Immature natural killer cell (primary cell): ENCODE measurements around the gene TFIP11. TPM values are rescaled to one million over a fixed set of nuclear protein-coding genes. Genes with fewer than 3 reads are reported as not detected.

Source experiments
- DNase-seq, 3 donors: peaks; one replicate each; pipeline ENCODE4 v3.0.0; 2022; ENCODE audit warnings: mixed read lengths in 1 of 3
- H3K27ac Mint-ChIP-seq, 6 donors: one replicate each; pipeline ENCODE4 v1.8.0; 2020; ENCODE audit warnings: mixed read lengths in 6 of 6, mild to moderate bottlenecking in 5 of 6, inconsistent platforms in 4 of 6, moderate library complexity in 3 of 6
- H3K27me3 Mint-ChIP-seq, 3 donors: one replicate each; pipeline ENCODE4 v1.8.0; 2020 to 2021; ENCODE audit warnings: low read depth in 3 of 3, mild to moderate bottlenecking in 3 of 3, mixed read lengths in 3 of 3, moderate library complexity in 3 of 3, inconsistent platforms in 1 of 3
- H3K36me3 Mint-ChIP-seq, 3 donors: one replicate each; pipeline ENCODE4 v1.8.0; 2020; ENCODE audit warnings: mixed read lengths in 3 of 3, inconsistent platforms in 2 of 3, mild to moderate bottlenecking in 2 of 3
- H3K4me1 Mint-ChIP-seq, 2 donors: one replicate each; pipeline ENCODE4 v1.8.0; 2020; ENCODE audit warnings: inconsistent platforms in 2 of 2, mild to moderate bottlenecking in 2 of 2, mixed read lengths in 2 of 2, moderate library complexity in 1 of 2
- H3K4me3 Mint-ChIP-seq, 5 donors: one replicate each; pipeline ENCODE4 v1.8.0; 2020; ENCODE audit warnings: mild to moderate bottlenecking in 5 of 5, mixed read lengths in 5 of 5, inconsistent platforms in 3 of 5, moderate library complexity in 3 of 5
- H3K9me3 Mint-ChIP-seq, 6 donors: one replicate each; pipeline ENCODE4 v1.8.0; 2020; ENCODE audit warnings: mild to moderate bottlenecking in 6 of 6, mixed read lengths in 6 of 6, inconsistent platforms in 4 of 6, moderate library complexity in 3 of 6
- polyA plus RNA-seq, 3 donors: library from polyadenylated mRNA; unstranded; fragments of 300-500 nt; fragmentation: Illumina TruSeq; gene quantifications; one replicate each; pipeline ENCODE4 v1.2.3, GENCODE V29; 2021

Gene TFIP11
- polyA plus RNA-seq, 3 donors from 2014 or later: 16.3 to 59.9 (median 18.0) TPM

DNA sequence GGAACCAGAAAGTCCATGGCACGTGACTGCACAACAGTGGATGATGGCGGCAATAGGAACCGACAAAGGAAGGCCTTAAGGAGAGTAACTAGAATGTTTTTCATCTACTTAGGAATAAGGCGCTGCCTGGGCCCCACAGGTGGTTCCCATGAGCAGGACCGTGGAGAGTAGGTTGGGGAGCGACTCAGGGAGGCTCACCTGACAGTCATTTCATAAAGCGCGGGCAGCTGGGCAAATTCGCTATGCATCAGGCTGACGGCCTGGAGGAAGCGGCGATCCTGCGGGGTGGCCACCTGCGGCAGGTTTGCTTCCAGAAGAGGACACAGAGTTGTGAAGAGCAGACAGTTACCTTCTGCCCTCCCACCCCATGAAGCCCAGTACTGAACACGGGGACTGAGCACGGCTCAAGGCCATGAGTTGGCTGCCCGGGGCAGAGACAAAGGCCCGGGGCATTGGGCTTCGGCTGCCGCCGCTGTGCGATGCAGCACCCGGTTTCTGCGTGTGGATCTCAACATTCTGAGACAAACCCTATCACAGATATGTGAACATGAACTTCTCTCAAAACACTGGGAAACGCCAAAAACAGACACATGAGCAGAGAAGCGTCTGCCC lies 54.5 kb downstream of the TFIP11 start:
- no peaks in the 10 kb centered on the region for H3K9me3 Mint-ChIP-seq
- H3K4me1 Mint-ChIP-seq: no peaks in the 10 kb centered on the region
- DNase-seq: no peak
- H3K36me3 Mint-ChIP-seq: peaks cover 12 to 23% (median 16%) of the 10 kb centered on the region in 3 donors
- H3K4me3 Mint-ChIP-seq: no peak overlapping the region
- H3K27me3 Mint-ChIP-seq: no peaks in the 10 kb centered on the region
- H3K27ac Mint-ChIP-seq: no peak overlapping the region

DNA sequence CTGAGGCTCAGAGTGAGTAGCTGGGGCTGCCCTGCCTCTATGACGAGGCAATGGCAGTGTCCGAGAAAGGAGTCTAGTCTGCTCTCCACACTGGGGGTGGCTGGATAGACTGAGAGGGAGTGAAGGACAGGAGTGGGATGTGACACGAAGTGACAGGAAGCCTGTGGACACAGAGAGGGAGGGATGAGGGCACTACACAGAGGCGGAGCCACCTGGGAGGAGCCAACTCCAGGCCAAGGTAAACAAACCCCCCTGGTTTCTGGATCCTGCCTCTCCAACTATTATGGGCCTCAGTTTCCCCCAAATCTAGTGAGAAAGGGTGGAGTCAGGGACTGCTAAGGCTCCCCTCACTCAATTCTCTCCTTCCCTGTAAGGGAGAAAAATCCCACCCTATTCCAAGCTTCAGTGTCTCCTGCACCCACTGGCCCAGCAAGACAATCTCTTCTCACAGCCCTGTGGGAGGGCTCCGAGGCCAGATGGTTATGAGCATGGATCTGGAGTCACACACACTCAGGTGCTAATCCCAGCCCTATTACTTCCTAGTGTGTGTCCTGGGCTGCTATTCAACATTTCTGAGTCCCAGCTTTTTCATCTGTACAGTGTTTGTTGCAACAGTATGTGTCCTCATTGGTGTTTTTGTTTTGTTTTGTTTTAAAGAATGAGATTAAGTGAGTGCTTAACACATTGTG lies 58.3 kb downstream of the TFIP11 start:
- no peak for DNase-seq
- H3K27ac Mint-ChIP-seq: peak overlapping the region in 1 of 6 donors; percentile 13
- H3K4me1 Mint-ChIP-seq: no peaks in the 10 kb centered on the region
- H3K9me3 Mint-ChIP-seq: no peaks in the 10 kb centered on the region
- no peak overlapping the region for H3K4me3 Mint-ChIP-seq
- peaks cover 15 to 22% (median 20%) of the 10 kb centered on the region in 3 donors for H3K36me3 Mint-ChIP-seq
- peaks cover 0 to 2% (median 0%) of the 10 kb centered on the region in 3 donors for H3K27me3 Mint-ChIP-seq

DNA sequence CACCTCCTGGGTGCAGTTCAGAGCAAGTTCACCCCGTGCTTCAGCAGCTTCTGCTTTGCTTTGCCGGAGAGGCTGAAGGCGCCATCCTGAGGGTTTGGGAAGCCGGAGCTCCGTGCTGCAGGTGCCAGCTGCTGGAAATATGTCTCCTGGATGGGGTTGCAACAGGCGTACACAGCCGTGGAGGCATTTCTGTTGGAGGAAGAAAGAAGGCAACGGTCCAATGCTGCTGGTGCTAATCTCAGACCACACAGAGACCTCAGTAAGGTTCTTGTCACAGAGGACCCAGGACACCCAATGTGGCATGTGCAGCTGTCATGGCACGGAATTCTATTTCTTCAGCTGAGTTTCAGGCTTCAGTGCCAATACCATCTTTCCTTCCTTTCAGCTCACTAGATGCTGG lies 59.1 kb downstream of the TFIP11 start:
- Mint-ChIP-seq H3K27me3 (peaks cover 0 to 4% (median 0%) of the 10 kb centered on the region in 3 donors), H3K4me1 (no peaks in the 10 kb centered on the region), H3K9me3 (no peaks in the 10 kb centered on the region), H3K27ac (peak overlapping the region in 1 of 6 donors; percentile 13), H3K36me3 (peaks cover 15 to 22% (median 20%) of the 10 kb centered on the region in 3 donors), H3K4me3 (no peak overlapping the region)
- DNase-seq: no peak

DNA sequence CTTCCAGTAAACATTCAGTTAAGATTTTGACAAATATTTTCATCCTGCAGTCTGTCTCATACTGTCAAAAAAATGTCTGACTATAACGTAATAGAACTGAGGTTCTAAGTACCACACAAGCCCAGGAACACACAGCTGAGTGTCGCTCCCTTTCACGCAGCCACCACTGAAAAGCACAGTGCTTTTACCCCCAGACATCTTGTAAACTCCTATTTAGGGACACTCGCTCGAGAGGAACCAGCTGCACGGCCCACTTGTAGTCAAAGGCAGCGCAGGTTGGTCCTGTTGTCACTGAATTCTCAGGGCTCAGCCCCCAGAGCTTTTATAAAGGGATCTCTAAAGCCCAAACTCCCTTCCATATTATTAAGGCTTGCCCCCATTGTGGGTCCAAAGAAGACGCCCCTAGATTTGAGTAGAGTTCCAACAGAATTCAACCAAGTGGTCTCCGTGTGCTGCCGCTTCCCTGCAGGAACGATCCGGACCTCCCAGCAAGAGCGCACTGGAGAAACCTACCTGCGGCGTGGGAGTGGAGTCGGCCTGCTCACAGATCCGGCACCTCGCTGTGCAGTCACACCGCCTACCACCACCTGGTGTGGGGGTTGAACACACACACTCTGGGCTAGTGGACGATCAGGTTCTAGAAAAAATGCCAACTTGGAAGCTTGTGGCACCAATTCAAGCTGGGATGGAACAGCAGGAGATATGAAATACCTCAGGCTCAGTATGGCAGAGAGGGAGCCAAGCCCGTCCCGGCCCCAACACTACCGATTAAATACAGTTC lies 59.8 kb downstream of the TFIP11 start:
- Mint-ChIP-seq H3K9me3 (no peaks in the 10 kb centered on the region), H3K27ac (peak overlapping the region in 1 of 6 donors; percentile 34), H3K36me3 (peaks cover 12 to 17% (median 16%) of the 10 kb centered on the region in 3 donors), H3K27me3 (peaks cover 0 to 4% (median 0%) of the 10 kb centered on the region in 3 donors), H3K4me1 (no peaks in the 10 kb centered on the region), H3K4me3 (no peak overlapping the region)
- DNase-seq: no peak

DNA sequence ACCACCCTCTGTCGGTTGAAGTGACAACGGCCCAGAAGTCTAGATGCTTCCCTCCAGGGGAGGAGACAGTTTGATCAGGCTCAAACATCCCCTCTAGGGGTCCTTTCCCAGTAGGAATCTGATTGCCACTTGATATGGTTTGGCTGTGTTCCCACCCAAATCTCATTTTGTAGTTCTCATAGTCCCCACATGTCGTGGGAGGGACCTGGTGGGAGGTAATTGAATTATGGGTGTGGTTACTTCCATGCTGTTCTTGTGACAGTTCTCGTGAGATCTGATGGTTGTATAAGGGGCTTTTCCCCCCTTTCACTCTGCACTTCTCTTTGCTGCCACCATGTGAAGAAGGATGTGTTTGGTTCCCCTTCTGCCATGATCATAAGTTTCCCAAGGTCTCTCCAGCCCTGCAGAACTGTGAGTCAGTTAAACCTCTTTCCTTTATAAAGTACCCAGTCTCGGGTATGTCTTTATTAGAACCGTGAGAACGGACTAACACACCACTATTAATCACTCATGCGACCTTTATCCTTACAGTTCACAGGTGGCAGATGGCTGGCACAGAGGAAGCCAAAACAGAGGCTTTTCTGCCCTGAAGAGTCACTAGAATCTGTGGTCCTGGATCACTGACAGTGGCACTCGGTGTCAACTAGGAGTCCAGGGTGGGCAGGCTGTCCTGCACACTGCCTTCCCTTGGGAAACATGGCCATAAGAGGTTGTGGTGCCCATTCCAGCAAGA lies 61.7 kb downstream of the TFIP11 start:
- Mint-ChIP-seq H3K27me3 (peaks cover 0 to 4% (median 0%) of the 10 kb centered on the region in 3 donors), H3K36me3 (peaks cover 7 to 13% (median 11%) of the 10 kb centered on the region in 3 donors), H3K9me3 (no peaks in the 10 kb centered on the region), H3K4me1 (no peaks in the 10 kb centered on the region), H3K27ac (no peak overlapping the region), H3K4me3 (no peak overlapping the region)
- no peak for DNase-seq

DNA sequence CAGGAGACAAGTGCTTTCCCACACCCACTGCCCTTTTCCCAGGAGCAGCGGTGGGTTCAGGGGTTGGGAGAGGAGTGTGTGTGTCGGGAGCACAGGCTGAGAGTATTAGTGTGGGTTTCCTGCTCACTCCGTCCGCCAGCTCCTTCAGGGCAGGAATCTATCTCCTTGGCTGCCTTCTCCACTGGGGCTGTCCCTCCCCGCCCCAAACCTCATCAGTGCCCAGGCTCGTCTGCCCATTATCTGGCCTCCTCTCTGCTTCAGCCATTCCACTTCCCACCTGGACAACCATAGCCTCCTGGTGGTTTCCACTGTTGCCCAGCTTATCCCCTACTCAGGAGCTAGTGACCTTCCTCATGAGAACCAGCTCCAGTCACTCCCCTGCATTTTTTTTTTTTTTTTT lies 63.3 kb downstream of the TFIP11 start:
- H3K9me3 Mint-ChIP-seq: no peaks in the 10 kb centered on the region
- H3K36me3 Mint-ChIP-seq: peaks cover 7 to 10% (median 7%) of the 10 kb centered on the region in 3 donors
- H3K27me3 Mint-ChIP-seq: peaks cover 0 to 4% (median 0%) of the 10 kb centered on the region in 3 donors
- H3K4me3 Mint-ChIP-seq: no peak overlapping the region
- peak overlapping the region in 1 of 6 donors; percentile 45 for H3K27ac Mint-ChIP-seq
- no peak for DNase-seq
- H3K4me1 Mint-ChIP-seq: no peaks in the 10 kb centered on the region

DNA sequence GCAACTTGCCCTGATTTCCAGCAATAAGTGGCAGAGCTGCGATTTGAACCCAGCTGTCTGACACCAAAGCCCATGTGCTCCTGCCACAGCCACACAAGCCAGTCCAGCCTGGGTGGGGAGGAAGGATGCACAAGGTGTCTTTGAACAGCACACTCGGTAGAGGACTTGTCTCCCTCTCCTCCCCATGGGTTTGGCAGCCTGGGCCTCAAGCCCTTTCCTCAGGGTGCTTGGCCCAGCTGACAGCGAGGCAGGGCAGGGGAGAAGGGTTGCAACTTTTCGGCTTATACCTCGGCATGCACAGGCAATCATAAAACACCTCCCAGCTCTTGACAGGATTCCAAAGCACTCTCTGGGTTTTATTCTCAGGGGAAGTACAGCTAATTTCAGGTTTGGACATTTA lies 63.9 kb downstream of the TFIP11 start:
- H3K9me3 Mint-ChIP-seq: no peaks in the 10 kb centered on the region
- no peaks in the 10 kb centered on the region for H3K4me1 Mint-ChIP-seq
- DNase-seq: no peak
- H3K27ac Mint-ChIP-seq: no peak overlapping the region
- H3K4me3 Mint-ChIP-seq: no peak overlapping the region
- H3K27me3 Mint-ChIP-seq: peaks cover 0 to 4% (median 0%) of the 10 kb centered on the region in 3 donors
- peaks cover 5 to 10% (median 7%) of the 10 kb centered on the region in 3 donors for H3K36me3 Mint-ChIP-seq

DNA sequence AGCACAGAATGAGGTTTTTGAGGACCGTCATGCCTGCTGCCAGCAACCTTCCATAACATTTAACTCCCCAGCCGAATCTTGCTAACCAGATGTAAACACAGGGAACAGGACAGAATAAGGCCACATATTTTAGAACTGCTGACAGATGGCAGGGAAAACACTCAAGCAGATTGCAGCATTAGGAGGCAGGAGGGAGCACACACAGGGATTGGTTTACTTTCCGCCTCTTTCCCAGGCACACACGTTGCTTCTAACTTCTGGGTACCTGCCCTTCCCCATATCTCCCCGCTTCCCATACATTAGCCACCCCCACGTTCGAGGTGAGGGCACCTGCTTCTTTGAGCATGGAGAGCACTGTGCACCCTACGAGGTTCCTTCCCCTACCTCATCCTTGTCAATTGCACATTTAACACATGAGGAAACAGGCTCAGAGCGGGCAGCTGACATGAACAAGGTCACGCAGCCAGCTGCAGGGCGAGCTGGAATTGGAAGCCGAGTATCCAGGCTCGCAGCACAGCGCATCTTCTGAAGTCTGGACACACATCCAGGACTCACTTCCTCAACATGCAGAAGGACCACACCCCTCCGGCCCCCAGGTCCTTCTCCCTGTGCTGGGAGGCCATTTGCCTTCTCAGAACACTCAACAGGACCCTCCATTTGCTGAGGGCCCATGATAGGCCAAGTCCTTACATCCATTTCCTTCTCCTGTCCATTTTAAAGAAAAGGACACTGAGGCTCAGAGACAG lies 64.5 kb downstream of the TFIP11 start:
- H3K4me1 Mint-ChIP-seq: no peaks in the 10 kb centered on the region
- DNase-seq: no peak
- no peak overlapping the region for H3K4me3 Mint-ChIP-seq
- peaks cover 7 to 10% (median 7%) of the 10 kb centered on the region in 3 donors for H3K36me3 Mint-ChIP-seq
- H3K9me3 Mint-ChIP-seq: no peaks in the 10 kb centered on the region
- no peak overlapping the region for H3K27ac Mint-ChIP-seq
- H3K27me3 Mint-ChIP-seq: peaks cover 0 to 4% (median 0%) of the 10 kb centered on the region in 3 donors

DNA sequence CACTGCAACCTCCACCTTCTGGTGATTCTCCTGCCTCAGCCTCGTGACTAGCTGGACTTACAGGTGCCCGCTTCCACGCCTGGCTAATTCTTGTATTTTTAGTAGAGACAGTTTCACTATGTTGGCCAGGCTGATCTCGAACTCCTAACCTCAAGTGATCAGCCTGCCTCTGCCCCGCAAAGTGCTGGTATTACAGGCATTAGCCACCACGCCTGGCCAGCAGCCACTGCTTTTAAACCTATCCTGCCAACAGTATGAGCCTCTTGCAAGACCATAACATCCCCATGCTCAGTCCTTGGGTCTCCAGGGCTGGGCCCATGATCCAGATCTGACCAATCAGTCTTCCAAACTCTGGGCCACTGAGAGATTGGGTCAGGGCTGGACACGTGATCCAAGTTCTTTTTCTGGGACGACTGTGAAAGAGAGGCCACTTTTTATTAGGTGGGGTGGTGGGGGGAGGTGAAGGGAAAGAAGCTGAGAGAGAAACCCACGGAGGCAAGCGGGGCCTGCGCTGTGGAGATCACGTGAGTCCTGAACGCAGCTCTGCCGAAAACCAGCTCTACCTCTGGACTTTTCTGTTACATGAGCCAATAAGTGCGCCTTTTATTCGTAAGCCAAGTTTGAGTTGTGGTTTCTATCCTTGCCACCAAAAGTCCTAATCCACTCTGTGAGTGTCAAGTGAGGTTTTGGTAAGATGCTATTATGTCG lies 65.3 kb downstream of the TFIP11 start:
- peaks cover 0 to 2% (median 0%) of the 10 kb centered on the region in 3 donors for H3K27me3 Mint-ChIP-seq
- H3K9me3 Mint-ChIP-seq: no peaks in the 10 kb centered on the region
- DNase-seq: no peak
- peaks cover 7 to 10% (median 7%) of the 10 kb centered on the region in 3 donors for H3K36me3 Mint-ChIP-seq
- H3K27ac Mint-ChIP-seq: no peak overlapping the region
- no peak overlapping the region for H3K4me3 Mint-ChIP-seq
- H3K4me1 Mint-ChIP-seq: no peaks in the 10 kb centered on the region

DNA sequence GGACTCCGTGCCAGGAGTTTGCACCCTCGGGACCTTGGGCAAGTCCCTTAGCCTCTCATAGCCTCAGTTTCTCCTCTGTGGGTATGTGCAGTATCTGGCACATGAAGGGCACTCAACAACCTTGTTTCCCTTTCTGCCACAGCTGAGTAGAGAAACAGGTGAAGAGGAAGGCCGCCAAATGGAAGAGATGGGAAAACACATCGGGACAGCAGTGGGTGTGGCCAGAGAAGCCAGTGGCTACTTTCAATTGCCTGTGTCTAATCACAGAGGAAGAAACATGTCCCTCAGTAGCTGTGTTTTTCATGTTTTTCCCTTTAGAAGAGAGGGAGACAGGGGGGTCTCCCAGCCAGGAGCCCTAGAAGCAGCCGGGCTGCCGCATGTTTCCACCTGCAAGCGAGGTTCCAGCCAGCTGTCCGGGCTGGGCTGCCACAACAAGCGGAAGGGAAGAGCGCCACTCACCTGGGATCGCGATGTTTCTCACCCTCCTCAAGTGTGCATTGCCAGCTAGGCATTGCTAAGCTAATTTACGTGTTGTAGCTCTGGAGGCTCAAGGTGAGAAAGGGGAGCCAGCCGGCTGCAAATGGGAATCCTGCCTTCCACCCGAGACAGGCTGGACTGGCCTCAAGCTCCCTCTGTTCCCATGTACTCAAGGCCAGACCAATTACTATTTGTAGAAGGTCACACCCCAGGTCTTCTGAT lies 66.5 kb downstream of the TFIP11 start:
- Mint-ChIP-seq H3K36me3 (peaks cover 0 to 4% (median 3%) of the 10 kb centered on the region in 3 donors), H3K27me3 (peaks cover 0 to 2% (median 0%) of the 10 kb centered on the region in 3 donors), H3K4me3 (no peak overlapping the region), H3K9me3 (no peaks in the 10 kb centered on the region), H3K27ac (no peak overlapping the region), H3K4me1 (no peaks in the 10 kb centered on the region)
- no peak for DNase-seq

DNA sequence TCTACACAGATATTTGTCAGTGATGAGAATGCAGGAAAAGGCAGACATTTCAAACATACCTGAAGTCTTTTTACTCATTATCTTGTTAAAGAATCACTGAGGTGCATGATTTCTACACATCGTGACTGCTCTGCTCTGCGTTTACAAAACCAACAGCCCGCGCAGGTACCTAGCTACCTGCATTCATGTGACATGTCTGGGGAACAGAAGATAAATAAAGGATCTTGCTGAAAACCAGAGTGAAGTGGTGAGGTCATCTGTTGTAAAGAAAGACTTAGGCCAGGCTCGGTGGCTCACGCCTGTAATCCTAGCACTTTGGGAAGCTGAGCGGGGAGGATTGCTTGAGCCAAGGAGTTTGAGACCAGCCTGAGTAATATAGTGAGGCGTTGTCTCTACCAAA lies 67.5 kb downstream of the TFIP11 start:
- no peak for DNase-seq
- Mint-ChIP-seq H3K27ac (no peak overlapping the region), H3K9me3 (no peaks in the 10 kb centered on the region), H3K36me3 (peaks cover 0 to 4% (median 3%) of the 10 kb centered on the region in 3 donors), H3K4me1 (no peaks in the 10 kb centered on the region), H3K27me3 (peaks cover 0 to 2% (median 0%) of the 10 kb centered on the region in 3 donors), H3K4me3 (no peak overlapping the region)
